ENCODE measurements around the gene FAM20B.
"Not testable (repeated sequence)": the region's sequence is repeated elsewhere in the genome, so short reads cannot be mapped to it uniquely, and the experiment has no call there.

The FAM20B gene

GRCh38 chr1:179023946-179024650, 1.6 kb upstream of the FAM20B start:
- no peak for DNase-seq

- DNase-seq: no peak
Observed at GRCh38 chr1:179025975-179026812, 500 bp downstream of the FAM20B start.

- DNase-seq: no peak
Observed at GRCh38 chr1:179026813-179027669, 1.3 kb downstream of the FAM20B start.

- no peak for DNase-seq
Observed at GRCh38 chr1:179029321-179029759, 3.6 kb downstream of the FAM20B start.

GRCh38 chr1:179030130-179030529, 4.4 kb downstream of the FAM20B start:
- DNase-seq: no peak

- DNase-seq: no peak
Observed at GRCh38 chr1:179030683-179031082, 5.0 kb downstream of the FAM20B start.

- DNase-seq: no peak
Observed at GRCh38 chr1:179031284-179031683, 5.6 kb downstream of the FAM20B start.

GRCh38 chr1:179031855-179032513, 6.3 kb downstream of the FAM20B start:
- no peak for DNase-seq

GRCh38 chr1:179034720-179035119, 9.0 kb downstream of the FAM20B start:
- DNase-seq: no peak

GRCh38 chr1:179036844-179037465, 11.3 kb downstream of the FAM20B start:
- DNase-seq: no peak

GRCh38 chr1:179038528-179039281, 13.0 kb downstream of the FAM20B start:
- no peak for DNase-seq

- not testable (repeated sequence) for DNase-seq
Observed at GRCh38 chr1:179039502-179040174, 13.9 kb downstream of the FAM20B start.

- not testable (repeated sequence) for DNase-seq
Observed at GRCh38 chr1:179040175-179040551, 14.5 kb downstream of the FAM20B start.

- DNase-seq: no peak
Observed at GRCh38 chr1:179042087-179042486, 16.4 kb downstream of the FAM20B start.

- no peak for DNase-seq
Observed at GRCh38 chr1:179042700-179043099, 17.0 kb downstream of the FAM20B start.

- DNase-seq: no peak
Observed at GRCh38 chr1:179043266-179043665, 17.6 kb downstream of the FAM20B start.

- DNase-seq: no peak
Observed at GRCh38 chr1:179043907-179044306, 18.2 kb downstream of the FAM20B start.

GRCh38 chr1:179046808-179047635, 21.3 kb downstream of the FAM20B start:
- no peak for DNase-seq

- DNase-seq: no peak
Observed at GRCh38 chr1:179047636-179047997, 21.9 kb downstream of the FAM20B start.

All from SIG-M5 (cell line).